Measurements from ENCODE around the gene AJAP1.

DNA sequence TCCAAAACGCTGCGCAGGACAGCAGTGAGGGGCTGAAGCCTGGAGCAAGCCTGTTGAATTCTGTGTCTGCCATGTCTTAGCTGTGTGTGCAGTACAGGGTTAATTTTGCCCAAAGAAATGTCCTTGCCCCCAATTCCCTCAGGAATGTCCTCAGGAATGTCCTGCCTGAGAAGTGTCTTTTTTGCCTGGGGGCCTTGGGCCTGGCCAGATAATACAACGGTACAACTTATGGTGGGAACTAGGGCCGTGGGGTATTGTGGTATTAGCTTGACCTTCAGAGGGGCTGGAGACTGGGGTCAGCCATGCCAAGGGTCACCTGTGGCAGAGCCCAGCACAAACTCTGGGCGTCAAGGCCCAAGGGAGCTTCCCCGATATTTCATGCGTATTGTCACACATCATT is 107.7 kb downstream of the AJAP1 start:
- TF ChIP-seq, protein P1, sequence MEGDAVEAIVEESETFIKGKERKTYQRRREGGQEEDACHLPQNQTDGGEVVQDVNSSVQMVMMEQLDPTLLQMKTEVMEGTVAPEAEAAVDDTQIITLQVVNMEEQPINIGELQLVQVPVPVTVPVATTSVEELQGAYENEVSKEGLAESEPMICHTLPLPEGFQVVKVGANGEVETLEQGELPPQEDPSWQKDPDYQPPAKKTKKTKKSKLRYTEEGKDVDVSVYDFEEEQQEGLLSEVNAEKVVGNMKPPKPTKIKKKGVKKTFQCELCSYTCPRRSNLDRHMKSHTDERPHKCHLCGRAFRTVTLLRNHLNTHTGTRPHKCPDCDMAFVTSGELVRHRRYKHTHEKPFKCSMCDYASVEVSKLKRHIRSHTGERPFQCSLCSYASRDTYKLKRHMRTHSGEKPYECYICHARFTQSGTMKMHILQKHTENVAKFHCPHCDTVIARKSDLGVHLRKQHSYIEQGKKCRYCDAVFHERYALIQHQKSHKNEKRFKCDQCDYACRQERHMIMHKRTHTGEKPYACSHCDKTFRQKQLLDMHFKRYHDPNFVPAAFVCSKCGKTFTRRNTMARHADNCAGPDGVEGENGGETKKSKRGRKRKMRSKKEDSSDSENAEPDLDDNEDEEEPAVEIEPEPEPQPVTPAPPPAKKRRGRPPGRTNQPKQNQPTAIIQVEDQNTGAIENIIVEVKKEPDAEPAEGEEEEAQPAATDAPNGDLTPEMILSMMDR (conservative IDR thresholded peaks at IDR 0.05; ENCODE audit: low read length) = no peak
- no peak for TF ChIP-seq EZH2phosphoT487 (IDR thresholded peaks at IDR 0.05; ENCODE audit: borderline replicate concordance, low read depth, low read length)
